MCF 10A (cell line): ENCODE data around the gene DGCR8. TPM values are rescaled to one million over a fixed set of nuclear protein-coding genes. Genes with fewer than 3 reads are reported as not detected.

Source experiments
- BruUV-seq: library from RNA; stranded (reverse); fragments of 400-500 nt; replicated peaks from 2 replicates; lab custom pipeline; 2021; lab: Mats Ljungman, UMichigan
- CTCF ChIA-PET: fragments of 300-600 bp; sonication (Branson Sonifier 250); formaldehyde crosslinking; extraction: SDS; loops from one replicate; lab custom pipeline; 2021; ENCODE audit warnings: antibody characterized with exemption, inconsistent platforms; lab: Yijun Ruan, JAX
- POLR2A ChIA-PET: fragments of 300-600, 350-650 bp; sonication (Branson Sonifier 250); formaldehyde crosslinking; extraction: SDS; loops from one replicate; lab custom pipeline; 2020; ENCODE audit warnings: antibody characterized with exemption, inconsistent platforms; lab: Yijun Ruan, JAX
- DNase-seq: peaks from one replicate; pipeline ENCODE4 v3.0.0-alpha.2; 2018; ENCODE audit not compliant: unreplicated experiment
- H3K27ac Mint-ChIP-seq: one replicate; pipeline ENCODE4 v1.8.0; 2022; ENCODE audit warnings: mild to moderate bottlenecking, low read depth, mixed read lengths; ENCODE audit not compliant: unreplicated experiment
- H3K27me3 Mint-ChIP-seq: one replicate; pipeline ENCODE4 v1.8.0; 2022; ENCODE audit warnings: mixed read lengths; ENCODE audit not compliant: insufficient read depth, unreplicated experiment
- H3K36me3 Mint-ChIP-seq: one replicate; pipeline ENCODE4 v1.8.0; 2022; ENCODE audit warnings: mild to moderate bottlenecking, moderate library complexity, mixed read lengths; ENCODE audit not compliant: insufficient read depth, unreplicated experiment
- H3K4me1 Mint-ChIP-seq: one replicate; pipeline ENCODE4 v1.8.0; 2022; ENCODE audit warnings: mixed read lengths; ENCODE audit not compliant: insufficient read depth, unreplicated experiment
- H3K4me3 Mint-ChIP-seq: one replicate; pipeline ENCODE4 v1.8.0; 2022; ENCODE audit warnings: mild to moderate bottlenecking, moderate library complexity, mixed read lengths; ENCODE audit not compliant: unreplicated experiment
- H3K9me3 Mint-ChIP-seq: one replicate; pipeline ENCODE4 v1.8.0; 2022; ENCODE audit warnings: mixed read lengths; ENCODE audit not compliant: unreplicated experiment
- intact Hi-C: fragments of 100-400 bp; cut with micrococcal nuclease; formaldehyde crosslinking; loops from 2 replicates; pipeline ENCODE4 v1.14.1; 2022
- total RNA-seq: library from RNA; stranded (reverse); gene quantifications from 2 replicates; pipeline ENCODE4 v1.2.3, GENCODE V29; 2022
- TF ChIP-seq, protein P1 (sequence below): fragments of 200-600 bp; IDR thresholded peaks from one replicate; pipeline ENCODE4 v1.8.0; 2022; ENCODE audit warnings: antibody characterized with exemption, mild to moderate bottlenecking; ENCODE audit not compliant: unreplicated experiment

DGCR8 gene
- total RNA-seq, 1 experiment from 2014 or later, result 40.8 TPM

DNA sequence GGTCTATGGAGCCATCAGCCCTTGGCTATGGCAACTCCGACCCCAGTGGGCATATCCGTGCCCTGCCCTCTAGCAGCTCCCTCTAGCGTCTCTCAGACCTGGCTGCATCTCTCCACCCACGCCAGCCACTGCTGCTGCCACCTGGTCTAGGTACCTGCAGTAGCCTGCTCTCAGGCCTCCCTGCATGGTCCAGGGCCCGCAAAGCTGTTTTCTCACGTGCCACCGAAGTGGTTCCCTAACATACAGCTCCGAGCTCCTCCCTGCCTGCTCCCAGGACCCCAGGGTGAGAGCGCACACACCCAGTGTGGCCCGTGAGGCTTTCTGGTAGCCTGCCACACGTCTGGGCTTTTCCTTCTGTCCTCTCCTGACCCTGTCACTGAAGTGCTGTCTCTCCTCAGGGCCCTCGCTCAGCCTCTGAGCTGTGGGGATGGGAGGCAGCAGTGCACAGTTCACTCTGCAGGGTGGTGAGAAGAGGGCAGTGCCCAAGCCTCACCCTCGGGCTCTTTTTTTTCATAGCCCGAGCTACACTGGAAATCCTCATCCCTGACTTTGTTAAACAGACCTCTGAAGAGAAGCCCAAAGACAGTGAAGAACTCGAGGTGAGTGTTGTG, 14.3 kb downstream of the DGCR8 start:
- ChIA-PET POLR2A (interaction anchor here (0.5 kb wide), 1 partner anchor 24 kb away, joined by 3 read pairs; no protein-coding TSS in a partner anchor), CTCF (interaction anchor here (0.5 to 0.9 kb wide), 3 partner anchors 14 to 514 kb away, joined by 3 to 4 read pairs (median 3); no protein-coding TSS in a partner anchor)
- BruUV-seq, result no TSS peak
- H3K27ac Mint-ChIP-seq, result no peak overlapping the region
- H3K4me1 Mint-ChIP-seq, result no peaks in the 10 kb centered on the region
- H3K4me3 Mint-ChIP-seq, result no peak overlapping the region
- TF ChIP-seq, protein P1, sequence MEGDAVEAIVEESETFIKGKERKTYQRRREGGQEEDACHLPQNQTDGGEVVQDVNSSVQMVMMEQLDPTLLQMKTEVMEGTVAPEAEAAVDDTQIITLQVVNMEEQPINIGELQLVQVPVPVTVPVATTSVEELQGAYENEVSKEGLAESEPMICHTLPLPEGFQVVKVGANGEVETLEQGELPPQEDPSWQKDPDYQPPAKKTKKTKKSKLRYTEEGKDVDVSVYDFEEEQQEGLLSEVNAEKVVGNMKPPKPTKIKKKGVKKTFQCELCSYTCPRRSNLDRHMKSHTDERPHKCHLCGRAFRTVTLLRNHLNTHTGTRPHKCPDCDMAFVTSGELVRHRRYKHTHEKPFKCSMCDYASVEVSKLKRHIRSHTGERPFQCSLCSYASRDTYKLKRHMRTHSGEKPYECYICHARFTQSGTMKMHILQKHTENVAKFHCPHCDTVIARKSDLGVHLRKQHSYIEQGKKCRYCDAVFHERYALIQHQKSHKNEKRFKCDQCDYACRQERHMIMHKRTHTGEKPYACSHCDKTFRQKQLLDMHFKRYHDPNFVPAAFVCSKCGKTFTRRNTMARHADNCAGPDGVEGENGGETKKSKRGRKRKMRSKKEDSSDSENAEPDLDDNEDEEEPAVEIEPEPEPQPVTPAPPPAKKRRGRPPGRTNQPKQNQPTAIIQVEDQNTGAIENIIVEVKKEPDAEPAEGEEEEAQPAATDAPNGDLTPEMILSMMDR, result no peak
- DNase-seq, result no peak
- H3K9me3 Mint-ChIP-seq, result no peaks in the 10 kb centered on the region
- intact Hi-C loops, result no loop called here
- H3K27me3 Mint-ChIP-seq, result no peaks in the 10 kb centered on the region
- peaks cover 81% of the 10 kb centered on the region for H3K36me3 Mint-ChIP-seq

DNA sequence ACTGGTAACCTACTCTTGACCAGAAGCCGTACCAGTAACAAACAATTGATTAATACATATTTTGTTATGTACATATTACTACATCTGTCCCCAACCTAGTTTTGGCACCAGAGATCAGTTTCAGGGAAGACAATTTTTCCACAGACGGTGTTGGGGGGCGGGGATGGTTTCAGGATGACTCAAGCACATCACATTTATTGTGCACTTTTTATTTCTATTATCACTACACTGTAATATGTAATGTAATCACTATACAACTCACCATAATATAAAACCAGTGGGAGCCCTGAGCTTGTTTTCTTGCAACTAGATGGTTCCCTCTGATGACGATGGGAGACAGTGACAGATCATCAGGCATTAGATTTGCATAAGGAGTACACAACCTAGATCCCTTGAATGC, 15.5 kb downstream of the DGCR8 start:
- intact Hi-C loops, result no loop called here
- H3K27me3 Mint-ChIP-seq, result no peaks in the 10 kb centered on the region
- ChIA-PET POLR2A (interaction anchor here (1.1 to 1.6 kb wide), 2 partner anchors 13 to 16 kb away, joined by 4 to 5 read pairs; partner anchors contain the start of gene DGCR8), CTCF (no interaction called here)
- H3K27ac Mint-ChIP-seq, result no peak overlapping the region
- H3K4me3 Mint-ChIP-seq, result no peak overlapping the region
- no peak for DNase-seq
- TF ChIP-seq, protein P1, result no peak
- no peaks in the 10 kb centered on the region for H3K9me3 Mint-ChIP-seq
- H3K4me1 Mint-ChIP-seq, result no peaks in the 10 kb centered on the region
- H3K36me3 Mint-ChIP-seq, result peaks cover 80% of the 10 kb centered on the region
- no TSS peak for BruUV-seq

DNA sequence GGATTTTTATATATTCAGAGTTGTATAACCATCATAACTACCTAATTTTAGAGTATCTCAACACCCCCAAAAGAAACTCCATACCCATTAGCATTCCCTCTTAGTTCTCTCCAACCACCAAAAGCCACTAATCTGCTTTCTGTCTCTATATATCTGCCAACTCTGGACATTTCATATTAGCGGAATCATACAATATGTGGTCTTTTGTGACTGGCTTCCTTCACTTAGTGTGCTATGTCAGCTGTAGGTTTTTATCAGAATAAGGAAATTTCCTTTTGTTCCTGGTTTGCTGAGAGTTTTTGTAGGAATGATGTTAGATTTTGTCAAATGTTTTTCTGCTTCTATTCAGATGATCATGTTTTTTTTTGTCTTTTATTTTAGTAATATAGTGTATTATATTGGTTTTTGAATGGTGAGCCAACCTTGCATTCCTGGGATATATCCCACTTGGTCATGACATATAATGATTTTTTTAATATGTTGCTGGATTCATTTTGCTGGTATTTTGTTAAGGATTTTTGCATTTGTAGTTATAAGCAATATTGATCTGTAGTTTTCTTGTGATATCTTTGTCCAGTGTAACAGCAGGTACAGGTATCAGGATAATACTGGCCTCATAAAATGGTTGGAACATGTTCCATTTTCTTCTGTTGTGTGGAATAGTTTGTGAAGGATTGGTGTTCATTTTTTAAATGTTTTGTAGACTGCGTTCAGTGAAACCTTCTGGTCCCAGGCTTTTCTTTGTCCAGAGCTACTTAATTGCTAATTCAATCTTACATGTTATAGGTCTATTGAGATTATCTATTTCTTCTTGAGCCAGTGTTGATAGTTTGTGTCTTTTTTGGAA, 16.8 kb downstream of the DGCR8 start:
- no peak overlapping the region for H3K4me3 Mint-ChIP-seq
- H3K27ac Mint-ChIP-seq, result no peak overlapping the region
- no TSS peak for BruUV-seq
- ChIA-PET POLR2A (interaction anchor here (0.7 to 1.6 kb wide), 2 partner anchors 12 to 34 kb away, joined by 3 to 5 read pairs; no protein-coding TSS in a partner anchor), CTCF (no interaction called here)
- H3K9me3 Mint-ChIP-seq, result no peaks in the 10 kb centered on the region
- peaks cover 77% of the 10 kb centered on the region for H3K36me3 Mint-ChIP-seq
- H3K27me3 Mint-ChIP-seq, result no peaks in the 10 kb centered on the region
- no peaks in the 10 kb centered on the region for H3K4me1 Mint-ChIP-seq
- TF ChIP-seq, protein P1, result no peak
- DNase-seq, result no peak
- intact Hi-C loops, result no loop called here
